Measurements from ENCODE around the gene SERPINA4. TPM values are rescaled to one million over a fixed set of nuclear protein-coding genes. Genes with fewer than 3 reads are reported as not detected.

SERPINA4 gene
- polyA plus RNA-seq, 1 donor from 2014 or later = not detected

DNA sequence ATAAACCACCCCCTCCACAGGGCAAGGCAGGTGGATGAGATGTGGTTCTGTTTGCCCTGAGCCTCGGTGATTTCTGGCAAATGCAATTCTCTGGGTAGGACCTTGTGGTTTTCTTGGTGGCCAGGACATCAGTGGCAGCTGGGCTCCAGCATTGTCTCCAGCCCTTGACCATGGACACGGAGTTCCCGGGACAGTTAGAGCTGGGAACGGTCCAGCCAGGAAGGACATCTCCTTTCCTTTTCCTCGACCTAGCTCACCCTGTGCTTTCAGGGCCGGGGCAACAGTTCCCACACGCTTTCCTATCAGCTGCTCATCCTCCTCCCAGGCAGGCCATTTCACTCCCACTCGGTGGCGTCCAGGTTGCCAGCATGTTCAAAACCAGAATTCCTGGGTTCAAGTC is 9.2 kb downstream of the SERPINA4 start:
- no peaks in the 10 kb centered on the region for H3F3A ChIP-seq (ENCODE audit: insufficient read depth, low read length, poor library complexity, severe bottlenecking)
- no peaks in the 10 kb centered on the region for H3K79me2 ChIP-seq (replicated peaks; ENCODE audit: insufficient read depth, low read length)
- no peaks in the 10 kb centered on the region for H4K20me1 ChIP-seq (ENCODE audit: insufficient read depth)
- H3K27ac ChIP-seq (ENCODE audit: low read length) = no peak overlapping the region
- no peak overlapping the region for H3K4me3 ChIP-seq (ENCODE audit: low read length)
- no peaks in the 10 kb centered on the region for H3K9me3 ChIP-seq (ENCODE audit: low read length)
- H3K36me3 ChIP-seq (ENCODE audit: insufficient read depth, low read length) = no peaks in the 10 kb centered on the region
- H2AFZ ChIP-seq (ENCODE audit: low read depth, low read length) = no peak overlapping the region
- no peak overlapping the region for H3K4me2 ChIP-seq (ENCODE audit: low read length)
- no peaks in the 10 kb centered on the region for H3K9me2 ChIP-seq (ENCODE audit: insufficient read depth, low read length)
- TF ChIP-seq MXI1 (conservative IDR thresholded peaks at IDR 0.05; ENCODE audit: poor library complexity, severe bottlenecking) (no peak), SMC3 (conservative IDR thresholded peaks at IDR 0.05; ENCODE audit: poor library complexity) (no peak), EP300 (conservative IDR thresholded peaks at IDR 0.05; ENCODE audit: poor library complexity, severe bottlenecking) (no peak), TAF1 (IDR thresholded peaks at IDR 0.05; ENCODE audit: low read depth) (no peak), EZH2 (IDR thresholded peaks at IDR 0.05; ENCODE audit: borderline replicate concordance, insufficient read depth, low read length, poor library complexity, severe bottlenecking) (no peak)
- TF ChIP-seq, protein P1, sequence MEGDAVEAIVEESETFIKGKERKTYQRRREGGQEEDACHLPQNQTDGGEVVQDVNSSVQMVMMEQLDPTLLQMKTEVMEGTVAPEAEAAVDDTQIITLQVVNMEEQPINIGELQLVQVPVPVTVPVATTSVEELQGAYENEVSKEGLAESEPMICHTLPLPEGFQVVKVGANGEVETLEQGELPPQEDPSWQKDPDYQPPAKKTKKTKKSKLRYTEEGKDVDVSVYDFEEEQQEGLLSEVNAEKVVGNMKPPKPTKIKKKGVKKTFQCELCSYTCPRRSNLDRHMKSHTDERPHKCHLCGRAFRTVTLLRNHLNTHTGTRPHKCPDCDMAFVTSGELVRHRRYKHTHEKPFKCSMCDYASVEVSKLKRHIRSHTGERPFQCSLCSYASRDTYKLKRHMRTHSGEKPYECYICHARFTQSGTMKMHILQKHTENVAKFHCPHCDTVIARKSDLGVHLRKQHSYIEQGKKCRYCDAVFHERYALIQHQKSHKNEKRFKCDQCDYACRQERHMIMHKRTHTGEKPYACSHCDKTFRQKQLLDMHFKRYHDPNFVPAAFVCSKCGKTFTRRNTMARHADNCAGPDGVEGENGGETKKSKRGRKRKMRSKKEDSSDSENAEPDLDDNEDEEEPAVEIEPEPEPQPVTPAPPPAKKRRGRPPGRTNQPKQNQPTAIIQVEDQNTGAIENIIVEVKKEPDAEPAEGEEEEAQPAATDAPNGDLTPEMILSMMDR (IDR thresholded peaks at IDR 0.05; ENCODE audit: poor library complexity, severe bottlenecking) = no peak
- no peak overlapping the region for H3K9ac ChIP-seq (ENCODE audit: low read length)
- H3K27me3 ChIP-seq (ENCODE audit: insufficient read depth, low read depth, low read length) = no peaks in the 10 kb centered on the region

DNA sequence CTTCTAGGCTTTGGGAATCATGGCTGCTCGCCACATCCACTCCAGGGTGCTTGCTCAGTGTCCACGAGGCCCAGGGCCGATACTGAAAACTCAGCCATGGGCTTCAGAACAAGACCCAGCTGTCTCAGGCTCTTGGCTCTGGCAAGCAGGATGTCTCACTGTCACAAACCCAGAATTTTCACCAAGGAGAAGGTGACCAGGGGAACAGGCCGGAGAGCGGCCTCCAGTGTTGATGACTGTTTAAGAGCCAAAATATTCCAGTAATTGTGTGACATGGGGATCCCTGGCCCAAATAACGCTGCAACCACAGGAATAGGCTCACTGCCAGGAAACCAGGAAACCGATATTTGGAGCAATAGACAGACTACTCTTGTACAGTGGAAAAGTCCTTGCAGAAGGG is 10.2 kb downstream of the SERPINA4 start:
- Histone ChIP-seq H3K4me2 (ENCODE audit: low read length) (no peak overlapping the region), H3K9ac (ENCODE audit: low read length) (no peak overlapping the region), H3K36me3 (ENCODE audit: insufficient read depth, low read length) (no peaks in the 10 kb centered on the region), H2AFZ (ENCODE audit: low read depth, low read length) (no peak overlapping the region), H3F3A (ENCODE audit: insufficient read depth, low read length, poor library complexity, severe bottlenecking) (no peaks in the 10 kb centered on the region), H3K9me2 (ENCODE audit: insufficient read depth, low read length) (no peaks in the 10 kb centered on the region), H3K4me3 (ENCODE audit: low read length) (no peak overlapping the region), H3K27ac (ENCODE audit: low read length) (no peak overlapping the region), H3K9me3 (ENCODE audit: low read length) (no peaks in the 10 kb centered on the region), H3K79me2 (replicated peaks; ENCODE audit: insufficient read depth, low read length) (no peaks in the 10 kb centered on the region), H3K27me3 (ENCODE audit: insufficient read depth, low read depth, low read length) (no peaks in the 10 kb centered on the region), H4K20me1 (ENCODE audit: insufficient read depth) (no peaks in the 10 kb centered on the region)
- no peak for TF ChIP-seq EP300 (conservative IDR thresholded peaks at IDR 0.05; ENCODE audit: poor library complexity, severe bottlenecking)
- no peak for TF ChIP-seq RAD21 (conservative IDR thresholded peaks at IDR 0.05)
- no peak for TF ChIP-seq SMC3 (conservative IDR thresholded peaks at IDR 0.05; ENCODE audit: poor library complexity)
- TF ChIP-seq, protein P1 (IDR thresholded peaks at IDR 0.05; ENCODE audit: poor library complexity, severe bottlenecking) = no peak
- TF ChIP-seq POLR2AphosphoS5 (IDR thresholded peaks at IDR 0.05) = no peak
- TF ChIP-seq, protein P2, sequence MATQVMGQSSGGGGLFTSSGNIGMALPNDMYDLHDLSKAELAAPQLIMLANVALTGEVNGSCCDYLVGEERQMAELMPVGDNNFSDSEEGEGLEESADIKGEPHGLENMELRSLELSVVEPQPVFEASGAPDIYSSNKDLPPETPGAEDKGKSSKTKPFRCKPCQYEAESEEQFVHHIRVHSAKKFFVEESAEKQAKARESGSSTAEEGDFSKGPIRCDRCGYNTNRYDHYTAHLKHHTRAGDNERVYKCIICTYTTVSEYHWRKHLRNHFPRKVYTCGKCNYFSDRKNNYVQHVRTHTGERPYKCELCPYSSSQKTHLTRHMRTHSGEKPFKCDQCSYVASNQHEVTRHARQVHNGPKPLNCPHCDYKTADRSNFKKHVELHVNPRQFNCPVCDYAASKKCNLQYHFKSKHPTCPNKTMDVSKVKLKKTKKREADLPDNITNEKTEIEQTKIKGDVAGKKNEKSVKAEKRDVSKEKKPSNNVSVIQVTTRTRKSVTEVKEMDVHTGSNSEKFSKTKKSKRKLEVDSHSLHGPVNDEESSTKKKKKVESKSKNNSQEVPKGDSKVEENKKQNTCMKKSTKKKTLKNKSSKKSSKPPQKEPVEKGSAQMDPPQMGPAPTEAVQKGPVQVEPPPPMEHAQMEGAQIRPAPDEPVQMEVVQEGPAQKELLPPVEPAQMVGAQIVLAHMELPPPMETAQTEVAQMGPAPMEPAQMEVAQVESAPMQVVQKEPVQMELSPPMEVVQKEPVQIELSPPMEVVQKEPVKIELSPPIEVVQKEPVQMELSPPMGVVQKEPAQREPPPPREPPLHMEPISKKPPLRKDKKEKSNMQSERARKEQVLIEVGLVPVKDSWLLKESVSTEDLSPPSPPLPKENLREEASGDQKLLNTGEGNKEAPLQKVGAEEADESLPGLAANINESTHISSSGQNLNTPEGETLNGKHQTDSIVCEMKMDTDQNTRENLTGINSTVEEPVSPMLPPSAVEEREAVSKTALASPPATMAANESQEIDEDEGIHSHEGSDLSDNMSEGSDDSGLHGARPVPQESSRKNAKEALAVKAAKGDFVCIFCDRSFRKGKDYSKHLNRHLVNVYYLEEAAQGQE (IDR thresholded peaks at IDR 0.05; ENCODE audit: borderline replicate concordance) = no peak
- TF ChIP-seq TAF1 (IDR thresholded peaks at IDR 0.05; ENCODE audit: low read depth) = no peak
- TF ChIP-seq MXI1 (conservative IDR thresholded peaks at IDR 0.05; ENCODE audit: poor library complexity, severe bottlenecking) = no peak
- no peak for TF ChIP-seq EZH2 (IDR thresholded peaks at IDR 0.05; ENCODE audit: borderline replicate concordance, insufficient read depth, low read length, poor library complexity, severe bottlenecking)
